Uterus (tissue), 2 donors: ENCODE data around the gene HHAT.

Experiments used
- CTCF ChIP-seq, 4 experiments: fragments of 200-600 bp in 2 of 4; fragments of 450-650 bp in 2 of 4; sonication (generic) in 2 of 4; IDR thresholded peaks; one replicate each; pipeline ENCODE4 v1.5.1; 2016 to 2019; ENCODE audit warnings: antibody characterized with exemption in 4 of 4, mild to moderate bottlenecking in 2 of 4, moderate library complexity in 1 of 4
- POLR2A ChIP-seq, 2 donors: fragments of 450-650 bp; IDR thresholded peaks; one replicate each; pipeline ENCODE4 v1.6.1; 2016; ENCODE audit warnings: antibody characterized with exemption in 2 of 2, mild to moderate bottlenecking in 1 of 2, moderate library complexity in 1 of 2

- TF ChIP-seq POLR2A (IDR thresholded peaks at IDR 0.05) (no peak), CTCF (IDR thresholded peaks at IDR 0.05) (no peak)
These were observed 378.9 kb downstream of the HHAT start for GRCh38 chr1:210707300-210708240.
